ENCODE data around the gene MAGI2.

GRCh38 chr7:78121888-78122287, 1331.6 kb downstream of the MAGI2 start:
- TF ChIP-seq POLR2A (IDR thresholded peaks at IDR 0.05; ENCODE audit: low read depth, low read length) (no peak), POLR2AphosphoS5 (IDR thresholded peaks at IDR 0.05; ENCODE audit: low read depth, low read length) (no peak), PAX5 (IDR thresholded peaks at IDR 0.05; ENCODE audit: insufficient read depth, low read length, severe bottlenecking) (no peak), TAF1 (IDR thresholded peaks at IDR 0.05; ENCODE audit: low read depth, low read length) (no peak)

All from GM12891 (cell line).